HEK293T (cell line): ENCODE results near the gene SEMA5A.

ENCODE experiments used
- BHLHE40 ChIP-seq: fragments of 450-650 bp; IDR thresholded peaks from 2 replicates; pipeline ENCODE4 v1.6.1; 2016; ENCODE audit warnings: mild to moderate bottlenecking, moderate library complexity, borderline replicate concordance
- FOXK2 ChIP-seq: fragments of 450-650 bp; IDR thresholded peaks from 2 replicates; pipeline ENCODE4 v1.6.1; 2016; ENCODE audit warnings: mild to moderate bottlenecking
- LEF1 ChIP-seq: fragments of 450-650 bp; IDR thresholded peaks from 2 replicates; pipeline ENCODE4 v1.6.1; 2017; ENCODE audit warnings: mild to moderate bottlenecking, borderline replicate concordance

- TF ChIP-seq LEF1 (no peak), FOXK2 (no peak), BHLHE40 (no peak)
These were observed 62.1 kb downstream of the SEMA5A start for GRCh38 chr5:9483779-9484178.
